PFSK-1 (cell line): ENCODE measurements around the gene FAM222A.

Source experiments
- POLR2AphosphoS5 ChIP-seq: IDR thresholded peaks from 2 replicates; pipeline ENCODE4 v1.6.1; 2012; ENCODE audit warnings: low read depth, mild to moderate bottlenecking, control low read depth, low read length, moderate library complexity
- TAF1 ChIP-seq: IDR thresholded peaks from 2 replicates; pipeline ENCODE4 v1.6.1; 2012; ENCODE audit warnings: low read length, control low read depth, borderline replicate concordance; ENCODE audit not compliant: insufficient read depth
- TF ChIP-seq, protein P1 (sequence below), 2 experiments: IDR thresholded peaks; 2 replicates each; pipeline versions ENCODE4 v1.6.1 to v1.8.0; 2011 to 2012; ENCODE audit warnings: low read depth in 2 of 2, low read length in 2 of 2, control low read depth in 1 of 2, inconsistent platforms in 1 of 2, mild to moderate bottlenecking in 1 of 2, moderate library complexity in 1 of 2; ENCODE audit not compliant: insufficient read depth in 1 of 2

GRCh38 chr12:109713187-109714070, at the start of gene FAM222A:
- TF ChIP-seq, protein P1, sequence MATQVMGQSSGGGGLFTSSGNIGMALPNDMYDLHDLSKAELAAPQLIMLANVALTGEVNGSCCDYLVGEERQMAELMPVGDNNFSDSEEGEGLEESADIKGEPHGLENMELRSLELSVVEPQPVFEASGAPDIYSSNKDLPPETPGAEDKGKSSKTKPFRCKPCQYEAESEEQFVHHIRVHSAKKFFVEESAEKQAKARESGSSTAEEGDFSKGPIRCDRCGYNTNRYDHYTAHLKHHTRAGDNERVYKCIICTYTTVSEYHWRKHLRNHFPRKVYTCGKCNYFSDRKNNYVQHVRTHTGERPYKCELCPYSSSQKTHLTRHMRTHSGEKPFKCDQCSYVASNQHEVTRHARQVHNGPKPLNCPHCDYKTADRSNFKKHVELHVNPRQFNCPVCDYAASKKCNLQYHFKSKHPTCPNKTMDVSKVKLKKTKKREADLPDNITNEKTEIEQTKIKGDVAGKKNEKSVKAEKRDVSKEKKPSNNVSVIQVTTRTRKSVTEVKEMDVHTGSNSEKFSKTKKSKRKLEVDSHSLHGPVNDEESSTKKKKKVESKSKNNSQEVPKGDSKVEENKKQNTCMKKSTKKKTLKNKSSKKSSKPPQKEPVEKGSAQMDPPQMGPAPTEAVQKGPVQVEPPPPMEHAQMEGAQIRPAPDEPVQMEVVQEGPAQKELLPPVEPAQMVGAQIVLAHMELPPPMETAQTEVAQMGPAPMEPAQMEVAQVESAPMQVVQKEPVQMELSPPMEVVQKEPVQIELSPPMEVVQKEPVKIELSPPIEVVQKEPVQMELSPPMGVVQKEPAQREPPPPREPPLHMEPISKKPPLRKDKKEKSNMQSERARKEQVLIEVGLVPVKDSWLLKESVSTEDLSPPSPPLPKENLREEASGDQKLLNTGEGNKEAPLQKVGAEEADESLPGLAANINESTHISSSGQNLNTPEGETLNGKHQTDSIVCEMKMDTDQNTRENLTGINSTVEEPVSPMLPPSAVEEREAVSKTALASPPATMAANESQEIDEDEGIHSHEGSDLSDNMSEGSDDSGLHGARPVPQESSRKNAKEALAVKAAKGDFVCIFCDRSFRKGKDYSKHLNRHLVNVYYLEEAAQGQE (IDR thresholded peaks at IDR 0.05; ENCODE audit: insufficient read depth in 1 of 2, low read depth in 2 of 2, low read length in 2 of 2): no peak
- peak; percentile 40; the same call in 1 of the 2 replicates for TF ChIP-seq POLR2AphosphoS5
- peak; percentile 91 for TF ChIP-seq TAF1
